ENCODE results near the gene YWHAH. TPM values are rescaled to one million over a fixed set of nuclear protein-coding genes. Genes with fewer than 3 reads are reported as not detected.

Gene YWHAH
- total RNA-seq, 1 donor from 2014 or later, result 154 TPM

DNA sequence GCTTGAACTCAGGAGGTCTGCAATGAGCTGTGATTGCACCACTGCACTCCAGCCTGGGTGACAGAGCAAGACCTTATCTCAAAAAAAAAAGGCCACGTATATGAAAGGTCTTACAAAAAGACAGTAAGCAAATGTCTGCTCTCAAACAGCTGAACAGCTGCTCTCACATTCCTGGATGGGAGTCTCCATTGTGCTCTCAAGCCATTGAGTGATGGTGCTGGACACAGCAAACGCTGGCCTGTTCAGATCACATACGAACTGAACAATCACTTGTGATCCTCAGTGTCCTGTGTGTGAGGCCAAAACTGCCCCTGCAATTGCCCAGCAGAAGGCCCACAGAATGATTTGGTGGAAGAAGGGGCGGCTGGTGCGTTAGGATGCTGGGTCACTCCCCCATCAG is 34.4 kb upstream of the YWHAH start:
- Histone ChIP-seq H3K4me3 (no peak overlapping the region), H3K4me1 (no peaks in the 10 kb centered on the region), H3K36me3 (peaks cover 12% of the 10 kb centered on the region), H3K27me3 (no peaks in the 10 kb centered on the region), H3K9me3 (no peaks in the 10 kb centered on the region), H3K27ac (no peak overlapping the region)
- TF ChIP-seq CTCF (IDR thresholded peaks at IDR 0.05), result no peak
- ATAC-seq (no peak), DNase-seq (no peak)
- intact Hi-C loops (cut with DNase I), result no loop called here

DNA sequence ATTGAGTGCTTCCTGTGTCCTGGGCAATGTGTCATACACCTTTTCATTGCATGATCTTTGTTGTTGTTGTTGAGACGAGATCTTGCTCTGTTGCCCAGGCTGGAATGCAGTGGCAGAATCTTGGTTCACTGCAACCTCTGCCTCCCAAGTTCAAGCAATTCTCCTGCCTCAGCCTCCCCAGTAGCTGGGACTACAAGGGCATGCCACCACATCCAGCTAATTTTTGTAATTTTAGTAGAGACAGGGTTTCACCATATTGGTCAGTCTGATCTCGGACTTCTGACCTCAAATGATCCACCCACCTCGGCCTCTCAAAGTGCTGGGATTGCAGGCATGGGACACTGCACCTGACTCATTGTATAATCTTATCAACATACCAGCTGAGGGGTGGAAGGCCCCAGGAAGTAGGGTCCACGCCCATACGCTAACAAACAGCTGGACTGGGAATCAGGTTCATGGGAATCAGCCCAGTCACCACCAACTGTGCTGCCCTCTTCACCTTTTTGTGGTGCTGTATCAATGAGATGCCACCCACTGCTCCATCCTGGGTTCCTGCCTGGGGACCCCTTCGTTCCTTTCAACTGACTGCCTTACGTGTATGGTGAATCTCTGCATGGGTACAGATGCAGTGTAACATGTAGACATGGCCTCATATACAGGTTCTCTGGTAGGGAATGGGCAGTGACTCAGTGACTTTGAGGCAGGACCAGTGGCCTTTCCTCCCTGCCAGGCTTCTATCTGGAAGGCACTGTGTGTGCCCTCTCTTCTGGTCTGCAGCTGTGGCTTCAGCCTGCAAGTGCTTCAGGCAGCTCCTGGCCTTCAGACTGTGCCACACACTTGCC is 32.5 kb upstream of the YWHAH start:
- TF ChIP-seq CTCF (IDR thresholded peaks at IDR 0.05), result no peak
- Histone ChIP-seq H3K4me1 (no peaks in the 10 kb centered on the region), H3K27me3 (no peaks in the 10 kb centered on the region), H3K27ac (no peak overlapping the region), H3K4me3 (no peak overlapping the region), H3K36me3 (peaks cover under 1% of the 10 kb centered on the region), H3K9me3 (no peaks in the 10 kb centered on the region)
- ATAC-seq (no peak), DNase-seq (no peak)
- intact Hi-C loops (cut with DNase I), result no loop called here

GRCh38 chr22:31912407-31912743 is 32.0 kb upstream of the YWHAH start:
- no peaks in the 10 kb centered on the region for H3K4me1 ChIP-seq
- no peaks in the 10 kb centered on the region for H3K9me3 ChIP-seq
- no peaks in the 10 kb centered on the region for H3K36me3 ChIP-seq
- no peak for TF ChIP-seq CTCF (IDR thresholded peaks at IDR 0.05)
- intact Hi-C loops (cut with DNase I), result no loop called here
- DNase-seq (no peak), ATAC-seq (no peak)
- H3K27me3 ChIP-seq, result no peaks in the 10 kb centered on the region
- no peak overlapping the region for H3K4me3 ChIP-seq
- H3K27ac ChIP-seq, result no peak overlapping the region

- Histone ChIP-seq H3K36me3 (no peaks in the 10 kb centered on the region), H3K9me3 (no peaks in the 10 kb centered on the region), H3K27ac (no peak overlapping the region), H3K4me3 (no peak overlapping the region), H3K4me1 (peaks cover 10% of the 10 kb centered on the region), H3K27me3 (no peaks in the 10 kb centered on the region)
- no peak for TF ChIP-seq CTCF (IDR thresholded peaks at IDR 0.05)
- DNase-seq (no peak), ATAC-seq (no peak)
- intact Hi-C loops (cut with DNase I), result no loop called here
Measured at GRCh38 chr22:31915586-31915985, 28.7 kb upstream of the YWHAH start.

- TF ChIP-seq CTCF (IDR thresholded peaks at IDR 0.05), result no peak
- Histone ChIP-seq H3K36me3 (no peaks in the 10 kb centered on the region), H3K27ac (no peak overlapping the region), H3K4me1 (peaks cover 15% of the 10 kb centered on the region), H3K4me3 (no peak overlapping the region), H3K27me3 (no peaks in the 10 kb centered on the region), H3K9me3 (no peaks in the 10 kb centered on the region)
- ATAC-seq (peak; percentile 88), DNase-seq (peak; percentile 67)
- intact Hi-C loops (cut with DNase I), result no loop called here
Measured at GRCh38 chr22:31917227-31917921, 27.0 kb upstream of the YWHAH start.

All from upper lobe of right lung (tissue), 1 donor.